IPS-18c (cell line): ENCODE data around the gene PLEKHF1.

ENCODE experiments used
- H3K4me3 ChIP-seq: 2 replicates; pipeline ENCODE4 v1.7.0; 2013; ENCODE audit warnings: low read depth, mild to moderate bottlenecking, low read length, moderate library complexity; ENCODE audit not compliant: insufficient read depth
- H3K9me3 ChIP-seq: one replicate; pipeline ENCODE4 v1.6.1; 2013; ENCODE audit warnings: mild to moderate bottlenecking, low read length, moderate library complexity; ENCODE audit not compliant: control insufficient read depth, insufficient read depth

Gene PLEKHF1

DNA sequence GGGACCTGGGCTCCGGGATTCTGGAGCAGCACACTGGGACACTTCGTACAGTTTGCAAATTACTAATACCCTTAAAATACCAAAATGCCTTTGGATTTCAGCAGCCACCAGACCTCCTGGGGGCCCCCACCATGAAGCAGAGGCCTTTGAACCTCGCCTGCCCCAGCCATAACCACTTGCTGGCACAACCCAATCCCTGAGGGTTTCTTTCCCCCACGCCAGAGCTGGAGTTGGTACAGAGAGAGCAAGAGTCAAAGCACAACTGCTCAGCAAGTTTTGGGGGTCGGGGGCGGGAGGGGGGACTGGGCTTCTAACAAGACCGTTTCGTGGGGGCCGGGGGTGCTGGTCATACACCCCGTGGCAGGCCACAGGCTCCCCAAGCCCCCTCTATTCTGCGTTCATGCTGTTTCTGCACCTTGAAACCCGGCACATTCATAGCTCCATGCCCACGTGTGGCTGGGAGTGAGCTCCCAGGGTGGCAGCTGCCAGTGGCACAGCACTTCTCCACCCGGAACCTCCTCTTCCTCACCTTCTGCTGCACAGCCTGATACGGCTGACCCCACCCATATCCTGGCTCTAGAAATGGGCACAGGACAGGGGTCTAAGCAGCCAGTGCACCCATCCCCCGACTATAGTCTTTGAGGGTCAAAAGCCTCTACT is 17.1 kb downstream of the PLEKHF1 start:
- Histone ChIP-seq H3K4me3 (no peak overlapping the region), H3K9me3 (peaks cover 2% of the 10 kb centered on the region)

DNA sequence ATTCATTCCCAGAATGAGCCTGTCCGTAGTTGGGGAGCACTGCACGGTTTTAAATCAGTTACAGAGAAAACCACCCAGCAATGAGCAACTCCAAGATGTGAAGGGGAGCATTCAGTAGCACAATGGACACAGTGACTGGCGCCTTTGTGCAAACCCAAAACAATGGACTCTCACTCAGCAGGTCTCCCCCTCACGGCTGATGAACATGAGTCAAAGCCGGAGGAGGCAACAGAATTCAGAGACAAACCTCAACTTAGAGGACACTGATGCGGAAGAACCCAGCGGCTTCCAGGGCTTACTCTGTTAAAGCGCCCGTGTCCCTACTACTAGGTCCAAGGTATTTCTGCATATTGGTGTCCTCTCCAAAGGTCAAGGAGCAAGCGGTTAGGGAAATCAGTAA is 17.7 kb downstream of the PLEKHF1 start:
- Histone ChIP-seq H3K4me3 (no peak overlapping the region), H3K9me3 (peaks cover 2% of the 10 kb centered on the region)

DNA sequence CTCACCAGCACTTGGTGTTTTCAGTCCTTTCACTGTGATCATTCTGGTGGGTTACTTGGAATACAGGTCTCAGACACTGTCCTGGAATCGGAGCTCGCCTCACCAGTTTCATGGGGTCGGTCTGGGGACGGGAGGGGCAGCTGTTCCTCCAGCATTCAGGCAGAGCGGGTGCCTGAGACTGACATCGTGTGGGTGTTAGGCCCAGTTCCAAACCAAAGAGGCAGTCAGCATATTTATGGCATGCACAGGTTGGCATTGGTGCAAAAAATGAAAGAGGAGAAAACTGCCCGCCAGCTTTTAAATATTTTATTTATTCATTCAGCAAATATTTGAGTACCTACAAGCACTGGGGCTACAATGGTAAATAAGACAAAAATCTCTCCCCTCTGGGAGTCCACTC is 20.1 kb downstream of the PLEKHF1 start:
- no peak overlapping the region for H3K4me3 ChIP-seq
- H3K9me3 ChIP-seq: peaks cover 2% of the 10 kb centered on the region

DNA sequence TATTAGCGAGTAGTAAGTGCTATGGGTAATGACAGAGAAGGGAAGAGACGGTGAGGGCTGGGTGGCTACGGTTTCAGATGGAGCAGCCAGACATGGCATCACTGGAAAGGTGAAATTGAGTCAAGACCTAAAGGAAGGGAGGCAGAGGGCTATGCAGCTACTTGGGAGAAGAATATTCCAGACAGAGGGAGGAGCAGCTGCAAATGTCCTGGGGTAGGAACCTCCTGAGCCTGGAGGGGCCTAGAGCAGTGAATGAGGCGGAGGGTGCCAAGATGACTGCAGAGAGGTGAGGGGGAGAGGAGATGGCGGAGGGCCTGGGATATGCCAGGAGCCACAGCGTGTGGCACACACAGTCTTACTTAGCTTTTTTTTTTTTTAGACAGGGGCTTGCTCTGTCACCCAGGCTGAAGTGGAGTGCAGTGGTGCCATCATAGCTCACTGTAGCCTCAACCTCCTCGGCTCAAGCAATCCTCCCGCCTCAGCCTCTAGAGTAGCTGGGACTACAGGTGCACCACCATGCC is 21.1 kb downstream of the PLEKHF1 start:
- peaks cover 7% of the 10 kb centered on the region for H3K9me3 ChIP-seq
- no peak overlapping the region for H3K4me3 ChIP-seq

DNA sequence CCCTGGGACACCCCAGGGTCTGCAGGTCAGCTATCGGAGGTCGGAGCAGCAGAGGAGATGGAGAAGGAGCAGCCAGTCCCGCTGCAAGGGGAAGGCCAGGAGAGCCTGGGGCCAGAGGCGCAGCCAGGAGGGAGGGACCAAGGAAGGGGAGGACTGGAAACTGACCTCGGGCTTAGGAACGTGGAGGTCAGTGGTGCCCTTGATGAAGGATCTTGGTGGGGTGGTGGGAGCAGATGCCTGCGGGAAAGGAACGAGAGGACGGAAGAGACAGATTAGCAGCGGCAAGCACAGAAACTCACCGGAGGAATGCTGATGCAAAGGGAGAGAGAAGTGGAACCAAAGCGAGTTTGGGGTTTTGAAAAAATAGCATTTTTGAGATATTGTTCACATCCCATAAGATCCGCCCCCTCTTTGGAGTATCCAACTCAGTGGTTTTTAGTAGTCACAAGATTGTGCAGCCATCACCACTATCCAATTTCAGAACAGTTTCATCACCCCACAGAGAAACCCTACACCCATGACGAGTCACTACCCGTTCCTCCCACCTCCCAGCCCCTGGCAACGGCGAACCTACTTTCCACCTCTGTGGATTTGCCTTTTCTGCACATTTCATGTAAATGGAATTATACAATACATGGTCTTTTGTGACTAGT is 22.1 kb downstream of the PLEKHF1 start:
- Histone ChIP-seq H3K4me3 (no peak overlapping the region), H3K9me3 (peaks cover 7% of the 10 kb centered on the region)

DNA sequence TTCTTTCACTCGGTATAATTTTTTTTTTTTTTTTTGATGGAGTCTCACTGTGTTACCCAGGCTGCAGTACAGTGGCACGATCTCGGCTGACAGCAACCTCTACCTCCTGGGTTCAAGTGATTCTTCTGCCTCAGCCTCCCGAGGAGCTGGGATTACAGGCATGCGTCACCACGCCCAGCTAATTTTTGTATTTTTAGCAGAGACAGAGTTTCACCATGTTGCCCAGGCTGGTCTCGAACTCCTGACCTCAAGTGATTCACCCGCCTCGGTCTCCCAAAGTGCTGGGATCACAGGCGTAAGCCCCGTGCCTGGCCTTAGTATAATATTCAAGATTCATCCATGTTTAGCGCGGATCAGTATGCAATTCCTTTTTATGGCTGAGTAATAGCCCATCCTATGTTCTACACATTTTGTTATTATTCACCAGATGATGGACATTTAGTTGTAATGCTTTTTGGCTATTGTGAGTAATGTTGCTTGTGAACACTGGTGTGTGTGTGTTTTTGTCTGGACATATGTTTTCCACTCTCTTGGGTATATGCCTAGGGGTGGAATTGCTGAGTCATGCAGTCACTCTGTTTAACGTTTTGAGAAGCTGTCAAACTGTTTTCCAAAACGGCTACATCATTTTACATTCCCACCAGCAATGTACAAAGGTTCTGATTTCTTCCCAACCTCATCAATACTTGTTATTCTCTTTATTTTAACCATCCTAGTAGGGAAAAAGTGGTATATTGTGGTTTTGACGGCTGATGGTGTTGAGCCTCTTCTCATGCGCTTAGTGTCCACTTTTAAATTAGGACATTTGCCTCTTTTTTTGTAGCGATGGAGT is 22.9 kb downstream of the PLEKHF1 start:
- Histone ChIP-seq H3K9me3 (peaks cover 7% of the 10 kb centered on the region), H3K4me3 (no peak overlapping the region)

DNA sequence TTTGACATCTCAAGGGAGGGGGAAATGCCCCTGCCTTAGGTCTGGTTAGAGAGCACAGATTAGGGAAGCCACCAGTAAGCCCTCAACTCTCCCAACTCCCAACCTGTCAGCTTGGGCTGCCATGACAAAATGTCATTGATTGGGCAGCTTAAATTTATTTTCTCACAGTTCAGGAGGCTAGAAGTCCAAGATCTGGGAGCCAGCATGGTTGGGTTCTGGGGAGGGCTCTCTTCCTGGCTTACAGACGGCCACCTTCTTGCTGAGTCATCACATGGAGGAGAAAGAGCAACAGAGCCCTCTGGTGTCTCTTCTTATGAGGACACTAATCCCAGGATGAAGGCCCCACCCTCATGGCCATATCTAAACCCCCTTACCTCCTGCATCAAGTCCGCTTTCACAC is 25.6 kb downstream of the PLEKHF1 start:
- H3K4me3 ChIP-seq: no peak overlapping the region
- peaks cover 5% of the 10 kb centered on the region for H3K9me3 ChIP-seq

DNA sequence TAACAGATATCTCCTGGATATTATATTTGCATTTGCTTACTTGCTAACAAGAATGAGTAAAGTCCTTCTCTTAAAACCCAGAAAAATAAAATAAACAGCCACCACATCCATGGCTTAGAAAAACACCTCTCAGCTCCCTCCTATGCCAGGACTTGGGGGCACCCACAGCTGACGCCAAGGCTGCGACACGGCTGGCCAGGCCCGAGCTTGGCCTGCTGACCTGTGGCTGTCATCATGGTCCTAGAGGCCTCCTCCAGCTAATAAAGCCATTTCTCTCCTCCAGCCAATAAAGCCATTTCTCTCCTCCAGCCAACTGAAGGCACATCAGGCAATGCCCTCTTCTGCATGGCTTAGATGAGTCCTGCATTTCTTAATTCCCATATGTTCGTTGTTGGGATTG is 28.9 kb downstream of the PLEKHF1 start:
- peaks cover 5% of the 10 kb centered on the region for H3K9me3 ChIP-seq
- H3K4me3 ChIP-seq: no peak overlapping the region

DNA sequence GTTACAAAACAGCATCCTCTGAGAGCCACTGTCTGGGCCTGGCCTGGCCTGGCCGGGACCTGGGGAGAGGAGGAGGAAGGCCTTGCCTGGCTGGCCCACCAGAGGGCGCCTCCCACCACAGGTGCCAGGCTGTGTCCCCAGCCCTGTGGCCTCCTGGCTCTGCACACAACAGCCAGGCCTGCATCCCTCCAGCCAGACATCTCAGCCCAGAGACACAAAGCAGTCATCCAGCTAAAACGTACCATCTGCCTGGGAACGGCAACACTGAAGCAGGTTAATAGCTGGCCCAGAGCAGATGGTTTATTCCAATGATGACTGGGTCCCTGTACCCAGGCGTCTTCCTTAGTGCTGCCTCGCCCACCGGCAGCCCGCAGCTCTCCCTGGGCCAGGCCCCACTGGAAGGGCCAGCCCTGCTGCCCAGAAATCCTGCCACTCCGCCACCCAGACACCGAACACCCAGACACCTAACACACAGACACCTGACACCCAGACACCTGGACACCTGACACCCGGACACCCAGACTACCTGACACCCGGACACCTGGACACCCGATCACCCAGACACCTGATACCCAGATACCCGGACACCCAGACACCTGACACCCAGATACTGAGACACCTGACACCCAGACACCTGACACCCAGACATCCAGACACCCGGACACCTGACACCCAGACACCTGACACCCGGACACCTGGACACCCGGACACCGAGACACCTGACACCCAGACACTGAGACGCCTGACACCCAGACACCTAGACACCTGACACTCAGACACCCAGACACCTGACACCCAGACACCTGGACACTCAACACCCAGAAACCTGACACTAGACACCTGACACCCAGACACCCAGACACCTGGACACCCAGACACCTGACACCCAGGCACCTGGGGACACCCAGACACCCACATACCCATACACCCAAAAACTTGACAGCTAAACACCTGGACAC is 29.7 kb downstream of the PLEKHF1 start:
- no peak overlapping the region for H3K4me3 ChIP-seq
- H3K9me3 ChIP-seq: peaks cover 5% of the 10 kb centered on the region

DNA sequence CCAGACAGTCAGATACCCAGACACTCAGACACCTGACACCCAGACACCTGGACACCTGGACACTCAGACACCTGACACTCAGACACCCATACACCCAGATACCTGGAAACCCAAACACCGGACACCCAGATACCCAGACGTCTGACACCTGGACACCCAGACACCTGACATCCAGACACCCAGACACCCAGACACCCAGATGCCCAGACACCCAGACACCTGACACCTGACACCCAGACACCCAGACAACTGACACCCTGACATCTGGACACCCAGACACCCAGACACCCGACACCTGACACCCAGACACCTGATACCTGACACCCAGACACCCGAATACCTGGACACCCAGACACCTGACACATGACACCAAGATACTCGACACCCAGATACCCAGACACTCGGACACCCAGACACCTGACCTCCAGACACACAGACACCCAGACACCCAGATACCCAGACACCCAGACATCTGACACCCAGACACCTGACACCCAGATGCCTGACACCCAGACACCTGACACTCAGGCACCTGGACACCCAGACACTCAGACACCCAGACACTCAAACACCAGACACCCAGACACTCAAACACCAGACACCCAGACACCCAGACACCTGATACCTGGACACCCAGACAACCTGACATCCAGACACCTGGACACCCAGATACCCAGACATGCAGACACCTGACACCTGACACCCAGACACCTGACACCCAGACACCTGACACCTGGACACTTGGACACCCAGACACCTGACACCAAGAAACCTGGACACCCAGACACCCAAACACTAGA is 30.7 kb downstream of the PLEKHF1 start:
- Histone ChIP-seq H3K4me3 (no peak overlapping the region), H3K9me3 (peaks cover 2% of the 10 kb centered on the region)

DNA sequence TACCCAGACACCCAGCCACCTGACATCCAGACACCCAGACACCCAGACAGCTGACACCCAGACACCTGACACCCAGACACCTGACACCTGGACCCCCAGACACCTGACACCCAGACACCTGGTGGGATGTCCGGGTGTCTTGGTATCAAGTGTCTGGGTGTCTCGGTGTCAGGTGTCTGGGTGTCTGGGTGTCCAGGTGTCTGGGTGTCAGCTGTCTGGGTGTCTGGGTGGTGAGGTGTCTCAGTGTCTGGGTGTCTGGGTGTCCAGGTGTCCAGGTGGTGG is 31.2 kb downstream of the PLEKHF1 start:
- H3K4me3 ChIP-seq: no peak overlapping the region
- no peaks in the 10 kb centered on the region for H3K9me3 ChIP-seq

DNA sequence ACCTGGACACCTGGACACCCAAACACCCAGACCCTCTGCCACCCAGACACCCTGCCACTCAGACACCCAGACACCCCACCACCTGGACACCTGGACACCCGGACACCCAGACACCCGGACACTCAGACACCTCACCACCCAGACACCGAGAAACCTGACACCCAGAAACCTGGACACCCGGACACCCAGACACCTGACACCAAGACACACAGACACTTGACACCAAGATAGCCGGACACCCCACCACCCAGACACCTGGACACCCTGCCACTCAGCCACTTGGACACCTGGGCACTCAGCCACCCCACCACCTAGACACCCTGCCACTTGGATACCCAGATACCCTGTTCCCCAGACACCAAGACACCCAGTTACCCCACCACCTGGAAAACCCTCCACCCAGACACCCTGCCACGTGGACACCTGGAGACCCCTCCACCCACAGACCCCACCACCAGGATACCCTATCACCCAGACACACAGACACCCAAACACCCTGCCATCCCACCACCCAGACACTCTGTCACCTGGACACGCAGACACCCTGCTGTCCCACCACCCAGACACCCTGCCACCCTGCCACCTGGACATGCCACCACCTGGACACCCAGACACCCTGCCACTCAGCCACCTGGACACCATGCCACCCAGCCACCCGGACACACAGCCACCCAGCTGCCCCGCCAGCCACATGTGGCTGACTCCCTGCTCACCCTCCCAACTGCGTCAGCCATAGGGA is 32.4 kb downstream of the PLEKHF1 start:
- no peak overlapping the region for H3K4me3 ChIP-seq
- H3K9me3 ChIP-seq: no peaks in the 10 kb centered on the region

DNA sequence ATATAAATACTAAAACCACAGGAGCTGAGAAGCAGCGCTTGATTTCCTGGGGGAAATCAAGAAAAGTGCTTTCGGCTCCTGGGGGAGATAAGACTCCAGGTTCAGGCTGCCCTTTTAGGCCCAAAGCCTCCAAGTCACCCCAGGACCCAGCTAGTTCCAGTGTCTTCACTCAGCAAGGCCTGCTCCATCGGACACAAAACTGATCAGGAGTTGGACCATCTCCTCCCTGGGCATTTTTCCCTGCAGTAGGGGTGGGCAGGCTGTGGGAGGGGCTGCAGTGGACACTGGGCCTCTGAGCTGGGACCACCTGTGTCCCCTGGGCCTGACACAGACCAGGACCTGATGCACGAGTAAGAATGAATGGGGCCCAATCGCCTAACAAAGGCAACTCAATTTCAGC is 34.6 kb downstream of the PLEKHF1 start:
- H3K9me3 ChIP-seq: no peaks in the 10 kb centered on the region

DNA sequence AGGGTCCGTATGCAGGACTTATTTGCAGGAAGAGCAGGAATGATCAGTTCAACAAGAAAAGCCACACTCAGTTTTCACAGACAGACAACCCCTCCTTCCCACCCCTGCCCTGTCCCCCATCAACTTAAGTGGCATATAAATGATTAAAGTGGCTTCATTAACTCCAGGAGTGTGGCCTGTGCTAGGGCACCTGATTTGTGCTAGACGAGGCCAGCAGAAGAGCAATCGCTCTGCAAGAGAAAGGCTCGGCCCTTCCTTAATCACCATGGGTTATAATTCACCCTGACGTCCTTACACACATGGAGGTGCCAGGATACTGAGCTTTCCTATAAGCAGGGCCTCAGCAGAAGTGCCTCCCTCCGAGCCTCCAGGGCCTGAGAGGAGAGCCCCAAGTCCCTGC is 35.2 kb downstream of the PLEKHF1 start:
- Histone ChIP-seq H3K4me3 (no peak overlapping the region), H3K9me3 (no peaks in the 10 kb centered on the region)

More for the DNA sequence above, 34.6 kb downstream of the PLEKHF1 start:
- no peak overlapping the region for H3K4me3 ChIP-seq

DNA sequence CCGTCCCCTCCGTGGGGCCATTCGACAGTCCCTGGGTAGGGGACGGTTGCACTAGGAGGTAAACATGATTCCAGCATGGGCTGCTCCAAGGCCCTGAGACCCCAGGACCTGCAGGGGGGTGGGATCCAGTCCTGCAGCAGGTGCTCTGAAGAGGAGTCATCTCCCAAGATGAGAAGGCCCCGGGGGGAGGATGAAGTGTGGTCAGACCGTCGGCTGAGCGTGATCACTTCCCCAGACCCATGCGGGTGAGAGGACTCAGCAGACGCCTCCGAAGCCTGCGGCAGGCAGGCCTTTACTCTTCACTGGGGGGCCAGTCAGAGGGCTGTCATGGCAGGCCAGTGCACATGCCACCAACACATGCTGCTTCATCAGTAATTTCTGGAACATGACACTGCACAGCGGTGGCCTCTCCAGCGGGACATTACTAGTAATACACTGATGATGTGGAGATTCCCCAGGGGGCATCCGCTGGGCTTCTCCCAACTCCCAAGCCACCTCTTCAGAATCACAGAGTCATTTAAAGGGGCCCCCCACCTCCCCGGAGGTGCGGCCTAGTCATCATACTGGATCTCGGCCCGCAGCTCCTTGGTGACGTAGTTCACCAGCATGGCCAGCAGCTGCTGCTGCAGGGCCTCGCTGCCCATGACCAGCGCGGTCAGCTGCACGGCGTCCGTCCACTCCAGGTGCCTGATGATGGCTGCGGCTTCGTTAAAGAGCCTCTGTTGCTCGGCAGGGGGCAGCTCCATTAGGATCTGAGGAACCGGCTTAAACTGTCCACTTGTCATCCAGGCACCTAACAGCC is 37.1 kb downstream of the PLEKHF1 start:
- no peaks in the 10 kb centered on the region for H3K9me3 ChIP-seq
- no peak overlapping the region for H3K4me3 ChIP-seq
